ENCODE data around the gene TTC21B.

GRCh38 chr2:165970663-165971062 is 17.1 kb upstream of the TTC21B start:
- TF ChIP-seq, protein P1, sequence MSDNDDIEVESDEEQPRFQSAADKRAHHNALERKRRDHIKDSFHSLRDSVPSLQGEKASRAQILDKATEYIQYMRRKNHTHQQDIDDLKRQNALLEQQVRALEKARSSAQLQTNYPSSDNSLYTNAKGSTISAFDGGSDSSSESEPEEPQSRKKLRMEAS (IDR thresholded peaks at IDR 0.05), result no peak
- TF ChIP-seq CTCF (IDR thresholded peaks at IDR 0.05; ENCODE audit: control extremely low read depth in 1 of 3, insufficient read depth in 1 of 3, low read depth in 1 of 3, low read length in 3 of 3), result no peak
- TF ChIP-seq POLR2AphosphoS5 (IDR thresholded peaks at IDR 0.05; ENCODE audit: low read depth, low read length), result no peak
- no peak for TF ChIP-seq EZH2 (IDR thresholded peaks at IDR 0.05; ENCODE audit: low read depth, low read length, severe bottlenecking)
- TF ChIP-seq YY1 (IDR thresholded peaks at IDR 0.05; ENCODE audit: low read depth, low read length), result no peak
- TF ChIP-seq E2F6 (IDR thresholded peaks at IDR 0.05), result no peak
- TF ChIP-seq SUZ12 (IDR thresholded peaks at IDR 0.05; ENCODE audit: low read length), result no peak
- TF ChIP-seq BRCA1 (IDR thresholded peaks at IDR 0.05; ENCODE audit: low read depth, low read length), result no peak
- no peak for TF ChIP-seq TEAD4 (IDR thresholded peaks at IDR 0.05; ENCODE audit: low read depth, low read length)
- TF ChIP-seq RAD21 (IDR thresholded peaks at IDR 0.05 in 1 of 2, conservative IDR thresholded peaks at IDR 0.05 in 1 of 2; ENCODE audit: low read depth in 2 of 2, low read length in 2 of 2), result peak; percentile 30 to 38
- TF ChIP-seq RXRA (IDR thresholded peaks at IDR 0.05; ENCODE audit: insufficient read depth, low read depth, low read length), result no peak
- TF ChIP-seq, protein P2, sequence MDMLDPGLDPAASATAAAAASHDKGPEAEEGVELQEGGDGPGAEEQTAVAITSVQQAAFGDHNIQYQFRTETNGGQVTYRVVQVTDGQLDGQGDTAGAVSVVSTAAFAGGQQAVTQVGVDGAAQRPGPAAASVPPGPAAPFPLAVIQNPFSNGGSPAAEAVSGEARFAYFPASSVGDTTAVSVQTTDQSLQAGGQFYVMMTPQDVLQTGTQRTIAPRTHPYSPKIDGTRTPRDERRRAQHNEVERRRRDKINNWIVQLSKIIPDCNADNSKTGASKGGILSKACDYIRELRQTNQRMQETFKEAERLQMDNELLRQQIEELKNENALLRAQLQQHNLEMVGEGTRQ (IDR thresholded peaks at IDR 0.05; ENCODE audit: low read length), result no peak
